ENCODE measurements around the gene SCN11A. TPM values are rescaled to one million over a fixed set of nuclear protein-coding genes. Genes with fewer than 3 reads are reported as not detected.

Gene SCN11A
- total RNA-seq, 2 experiments from 2014 or later, result 0.13 to 0.25 TPM

DNA sequence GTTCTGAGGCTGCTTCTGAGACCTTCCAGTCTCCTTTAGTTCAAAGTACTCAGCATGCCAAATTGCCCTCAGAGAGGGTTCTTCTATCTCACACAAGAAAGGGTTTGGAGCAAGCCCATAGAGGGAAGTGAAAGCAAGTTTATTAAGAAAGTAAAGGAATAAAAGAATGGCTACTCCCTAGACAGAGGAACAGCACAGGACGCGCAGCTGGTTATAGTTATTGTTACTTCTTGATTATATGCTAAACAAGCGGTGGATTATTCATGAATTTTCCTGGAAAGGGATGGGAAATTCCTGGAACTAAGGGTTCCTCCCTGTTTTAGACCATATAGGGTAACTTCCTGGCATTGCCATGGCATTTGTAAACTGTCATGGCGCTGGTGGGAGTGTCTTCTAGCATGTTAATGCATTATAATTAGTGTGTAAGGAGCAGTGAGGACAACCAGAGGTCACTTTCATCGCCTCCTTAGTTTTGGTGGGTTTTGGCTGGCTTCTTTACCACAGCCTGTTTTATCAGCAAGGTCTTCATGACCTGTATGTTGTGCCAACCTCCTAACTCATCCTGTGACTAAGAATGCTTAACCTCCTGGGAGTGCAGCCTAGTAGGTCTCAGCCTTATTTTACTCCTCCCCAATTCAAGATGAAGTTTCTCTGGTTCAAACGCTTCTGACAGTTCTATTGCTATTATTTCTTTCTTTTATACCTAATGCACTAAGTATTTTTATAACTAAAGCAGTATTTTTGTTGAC, 26.3 kb downstream of the SCN11A start:
- no TSS peak for BruUV-seq (replicated peaks)
- no peak for DNase-seq (ENCODE audit: low spot score)
- ChIA-PET CTCF (ENCODE audit: unreplicated experiment) (no interaction called here), POLR2A (interaction anchor here (0.8 kb wide), 1 partner anchor 383 kb away, joined by 3 read pairs; no protein-coding TSS in a partner anchor)
- no peaks in the 10 kb centered on the region for H3K9me2 ChIP-seq (ENCODE audit: insufficient read depth, low read length)
- H3K27ac ChIP-seq (ENCODE audit: low read depth, low read length, poor library complexity, severe bottlenecking), result no peak overlapping the region
- no peak overlapping the region for H3K4me3 ChIP-seq (ENCODE audit: low read depth, low read length, poor library complexity, severe bottlenecking)
- no peaks in the 10 kb centered on the region for H3K36me3 ChIP-seq (ENCODE audit: insufficient read depth, low read length)
- H2AFZ ChIP-seq (ENCODE audit: low read length), result no peak overlapping the region
- H4K20me1 ChIP-seq (ENCODE audit: insufficient read depth, low read length), result no peaks in the 10 kb centered on the region
- intact Hi-C loops (cut with micrococcal nuclease; ENCODE audit: unreplicated experiment), result no loop called here
- no peaks in the 10 kb centered on the region for H3K79me2 ChIP-seq (ENCODE audit: insufficient read depth, low read depth, low read length)
- H3K4me2 ChIP-seq (ENCODE audit: low read length), result no peak overlapping the region
- H3K4me1 ChIP-seq (ENCODE audit: insufficient read depth, low read length, poor library complexity, severe bottlenecking), result no peaks in the 10 kb centered on the region
- TF ChIP-seq EZH2phosphoT487 (IDR thresholded peaks at IDR 0.05; ENCODE audit: borderline replicate concordance, low read depth, low read length), result no peak
- TF ChIP-seq, protein P1, sequence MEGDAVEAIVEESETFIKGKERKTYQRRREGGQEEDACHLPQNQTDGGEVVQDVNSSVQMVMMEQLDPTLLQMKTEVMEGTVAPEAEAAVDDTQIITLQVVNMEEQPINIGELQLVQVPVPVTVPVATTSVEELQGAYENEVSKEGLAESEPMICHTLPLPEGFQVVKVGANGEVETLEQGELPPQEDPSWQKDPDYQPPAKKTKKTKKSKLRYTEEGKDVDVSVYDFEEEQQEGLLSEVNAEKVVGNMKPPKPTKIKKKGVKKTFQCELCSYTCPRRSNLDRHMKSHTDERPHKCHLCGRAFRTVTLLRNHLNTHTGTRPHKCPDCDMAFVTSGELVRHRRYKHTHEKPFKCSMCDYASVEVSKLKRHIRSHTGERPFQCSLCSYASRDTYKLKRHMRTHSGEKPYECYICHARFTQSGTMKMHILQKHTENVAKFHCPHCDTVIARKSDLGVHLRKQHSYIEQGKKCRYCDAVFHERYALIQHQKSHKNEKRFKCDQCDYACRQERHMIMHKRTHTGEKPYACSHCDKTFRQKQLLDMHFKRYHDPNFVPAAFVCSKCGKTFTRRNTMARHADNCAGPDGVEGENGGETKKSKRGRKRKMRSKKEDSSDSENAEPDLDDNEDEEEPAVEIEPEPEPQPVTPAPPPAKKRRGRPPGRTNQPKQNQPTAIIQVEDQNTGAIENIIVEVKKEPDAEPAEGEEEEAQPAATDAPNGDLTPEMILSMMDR (conservative IDR thresholded peaks at IDR 0.05; ENCODE audit: low read length), result no peak
- H3K9me3 ChIP-seq (ENCODE audit: low read length), result no peaks in the 10 kb centered on the region

DNA sequence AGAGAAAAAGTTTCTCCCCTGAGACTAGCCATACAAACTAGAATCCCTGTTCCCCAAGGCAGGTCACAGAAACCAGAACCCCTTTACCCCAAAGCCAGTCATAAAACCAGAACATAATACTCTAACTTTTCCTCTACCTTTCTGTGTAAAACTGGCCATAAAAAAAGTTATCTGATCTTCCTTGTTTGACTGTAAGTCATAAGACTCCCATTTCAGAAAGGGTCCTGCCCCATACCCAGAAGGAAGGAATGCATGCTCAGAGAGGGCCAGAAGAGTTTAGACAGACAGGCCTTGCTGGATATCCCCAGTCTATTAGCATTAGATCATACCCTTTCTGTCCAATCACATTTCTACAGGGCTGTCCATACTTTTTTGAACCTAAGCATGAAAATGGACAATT, 27.2 kb downstream of the SCN11A start:
- no peak for DNase-seq (ENCODE audit: low spot score)
- TF ChIP-seq EZH2phosphoT487 (IDR thresholded peaks at IDR 0.05; ENCODE audit: borderline replicate concordance, low read depth, low read length), result no peak
- TF ChIP-seq, protein P1 (conservative IDR thresholded peaks at IDR 0.05; ENCODE audit: low read length), result no peak
- BruUV-seq (replicated peaks), result no TSS peak
- ChIA-PET POLR2A (no interaction called here), CTCF (ENCODE audit: unreplicated experiment) (no interaction called here)
- intact Hi-C loops (cut with micrococcal nuclease; ENCODE audit: unreplicated experiment), result no loop called here
- no peaks in the 10 kb centered on the region for H4K20me1 ChIP-seq (ENCODE audit: insufficient read depth, low read length)
- no peaks in the 10 kb centered on the region for H3K9me2 ChIP-seq (ENCODE audit: insufficient read depth, low read length)
- no peaks in the 10 kb centered on the region for H3K79me2 ChIP-seq (ENCODE audit: insufficient read depth, low read depth, low read length)
- no peak overlapping the region for H2AFZ ChIP-seq (ENCODE audit: low read length)
- H3K4me1 ChIP-seq (ENCODE audit: insufficient read depth, low read length, poor library complexity, severe bottlenecking), result no peaks in the 10 kb centered on the region
- no peak overlapping the region for H3K27ac ChIP-seq (ENCODE audit: low read depth, low read length, poor library complexity, severe bottlenecking)
- H3K36me3 ChIP-seq (ENCODE audit: insufficient read depth, low read length), result no peaks in the 10 kb centered on the region
- no peak overlapping the region for H3K4me3 ChIP-seq (ENCODE audit: low read depth, low read length, poor library complexity, severe bottlenecking)
- H3K4me2 ChIP-seq (ENCODE audit: low read length), result no peak overlapping the region
- H3K9me3 ChIP-seq (ENCODE audit: low read length), result no peaks in the 10 kb centered on the region

DNA sequence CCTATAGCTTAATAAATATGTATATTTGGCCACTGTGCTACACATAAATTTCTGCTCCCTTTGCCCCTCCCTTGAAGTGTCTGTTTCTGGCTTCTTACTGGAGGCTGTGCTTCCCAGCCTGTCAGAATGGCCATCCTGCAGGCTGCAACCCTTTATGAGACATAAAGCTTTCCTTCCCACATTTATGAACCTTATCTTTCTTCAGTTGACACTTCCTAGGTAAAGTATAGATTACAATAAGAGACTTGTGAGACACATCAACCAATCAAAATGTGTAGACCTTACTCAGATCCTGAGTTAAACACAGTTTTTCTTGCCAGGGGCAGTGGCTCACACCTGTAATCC, 29.5 kb downstream of the SCN11A start:
- no peak overlapping the region for H3K4me2 ChIP-seq (ENCODE audit: low read length)
- no peak overlapping the region for H2AFZ ChIP-seq (ENCODE audit: low read length)
- intact Hi-C loops (cut with micrococcal nuclease; ENCODE audit: unreplicated experiment), result no loop called here
- H3K9me2 ChIP-seq (ENCODE audit: insufficient read depth, low read length), result no peaks in the 10 kb centered on the region
- H3K36me3 ChIP-seq (ENCODE audit: insufficient read depth, low read length), result no peaks in the 10 kb centered on the region
- no peaks in the 10 kb centered on the region for H3K4me1 ChIP-seq (ENCODE audit: insufficient read depth, low read length, poor library complexity, severe bottlenecking)
- H3K9me3 ChIP-seq (ENCODE audit: low read length), result no peaks in the 10 kb centered on the region
- H3K4me3 ChIP-seq (ENCODE audit: low read depth, low read length, poor library complexity, severe bottlenecking), result no peak overlapping the region
- no peaks in the 10 kb centered on the region for H4K20me1 ChIP-seq (ENCODE audit: insufficient read depth, low read length)
- no TSS peak for BruUV-seq (replicated peaks)
- ChIA-PET POLR2A (no interaction called here), CTCF (ENCODE audit: unreplicated experiment) (no interaction called here)
- TF ChIP-seq, protein P1 (conservative IDR thresholded peaks at IDR 0.05; ENCODE audit: low read length), result no peak
- no peak for TF ChIP-seq EZH2phosphoT487 (IDR thresholded peaks at IDR 0.05; ENCODE audit: borderline replicate concordance, low read depth, low read length)
- DNase-seq (ENCODE audit: low spot score), result no peak
- H3K79me2 ChIP-seq (ENCODE audit: insufficient read depth, low read depth, low read length), result no peaks in the 10 kb centered on the region
- no peak overlapping the region for H3K27ac ChIP-seq (ENCODE audit: low read depth, low read length, poor library complexity, severe bottlenecking)
